Calu3 (cell line): ENCODE results near the gene ALX4. TPM values are rescaled to one million over a fixed set of nuclear protein-coding genes. Genes with fewer than 3 reads are reported as not detected.

Experiments
- BruUV-seq: library from RNA; stranded (reverse); fragments of 400-500 nt; replicated peaks from 2 replicates; lab custom pipeline; 2021; lab: Mats Ljungman, UMichigan
- CTCF ChIA-PET: fragments of 300-600 bp; sonication (Branson Sonifier 250); formaldehyde crosslinking; loops from one replicate; lab custom pipeline; 2022; ENCODE audit warnings: antibody characterized with exemption; lab: Charles Lee
- DNase-seq: peaks from one replicate; pipeline ENCODE4 v3.0.0; 2022
- H3K27ac Mint-ChIP-seq: one replicate; pipeline ENCODE4 v1.8.0; 2022; ENCODE audit warnings: mixed read lengths; ENCODE audit not compliant: unreplicated experiment
- H3K27me3 Mint-ChIP-seq: one replicate; pipeline ENCODE4 v1.8.0; 2022; ENCODE audit warnings: mixed read lengths; ENCODE audit not compliant: unreplicated experiment
- H3K36me3 Mint-ChIP-seq: one replicate; pipeline ENCODE4 v1.8.0; 2022; ENCODE audit warnings: mild to moderate bottlenecking, moderate library complexity, mixed read lengths; ENCODE audit not compliant: insufficient read depth, unreplicated experiment
- H3K4me1 Mint-ChIP-seq: one replicate; pipeline ENCODE4 v1.8.0; 2022; ENCODE audit warnings: mild to moderate bottlenecking, low read depth, mixed read lengths; ENCODE audit not compliant: unreplicated experiment
- H3K4me3 Mint-ChIP-seq: one replicate; pipeline ENCODE4 v1.8.0; 2022; ENCODE audit warnings: mild to moderate bottlenecking, low read depth, moderate library complexity, mixed read lengths; ENCODE audit not compliant: unreplicated experiment
- H3K9me3 Mint-ChIP-seq: one replicate; pipeline ENCODE4 v1.8.0; 2022; ENCODE audit warnings: low read depth, mixed read lengths; ENCODE audit not compliant: unreplicated experiment
- intact Hi-C: fragments of 100-400 bp; cut with micrococcal nuclease; formaldehyde crosslinking; loops from one replicate; pipeline ENCODE4 v1.10.0; 2022; ENCODE audit not compliant: unreplicated experiment
- total RNA-seq: library from RNA; stranded (reverse); gene quantifications from 2 replicates; pipeline ENCODE4 v1.2.3, GENCODE V29; 2022
- TF ChIP-seq, protein P1 (sequence below): fragments of 200-600 bp; IDR thresholded peaks from one replicate; pipeline ENCODE4 v1.8.0; 2022; ENCODE audit warnings: antibody characterized with exemption; ENCODE audit not compliant: unreplicated experiment

Gene ALX4
- total RNA-seq, 1 experiment from 2014 or later: not detected

- TF ChIP-seq, protein P1, sequence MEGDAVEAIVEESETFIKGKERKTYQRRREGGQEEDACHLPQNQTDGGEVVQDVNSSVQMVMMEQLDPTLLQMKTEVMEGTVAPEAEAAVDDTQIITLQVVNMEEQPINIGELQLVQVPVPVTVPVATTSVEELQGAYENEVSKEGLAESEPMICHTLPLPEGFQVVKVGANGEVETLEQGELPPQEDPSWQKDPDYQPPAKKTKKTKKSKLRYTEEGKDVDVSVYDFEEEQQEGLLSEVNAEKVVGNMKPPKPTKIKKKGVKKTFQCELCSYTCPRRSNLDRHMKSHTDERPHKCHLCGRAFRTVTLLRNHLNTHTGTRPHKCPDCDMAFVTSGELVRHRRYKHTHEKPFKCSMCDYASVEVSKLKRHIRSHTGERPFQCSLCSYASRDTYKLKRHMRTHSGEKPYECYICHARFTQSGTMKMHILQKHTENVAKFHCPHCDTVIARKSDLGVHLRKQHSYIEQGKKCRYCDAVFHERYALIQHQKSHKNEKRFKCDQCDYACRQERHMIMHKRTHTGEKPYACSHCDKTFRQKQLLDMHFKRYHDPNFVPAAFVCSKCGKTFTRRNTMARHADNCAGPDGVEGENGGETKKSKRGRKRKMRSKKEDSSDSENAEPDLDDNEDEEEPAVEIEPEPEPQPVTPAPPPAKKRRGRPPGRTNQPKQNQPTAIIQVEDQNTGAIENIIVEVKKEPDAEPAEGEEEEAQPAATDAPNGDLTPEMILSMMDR: no peak
- no peak overlapping the region for H3K4me3 Mint-ChIP-seq
- CTCF ChIA-PET: no interaction called here
- H3K27ac Mint-ChIP-seq: no peak overlapping the region
- H3K4me1 Mint-ChIP-seq: no peaks in the 10 kb centered on the region
- H3K36me3 Mint-ChIP-seq: no peaks in the 10 kb centered on the region
- H3K27me3 Mint-ChIP-seq: peaks cover 100% of the 10 kb centered on the region
- DNase-seq: no peak
- no peaks in the 10 kb centered on the region for H3K9me3 Mint-ChIP-seq
- intact Hi-C loops: no loop called here
- no TSS peak for BruUV-seq
Observed at GRCh38 chr11:44327730-44328129, 17.8 kb upstream of the ALX4 start.

GRCh38 chr11:44326615-44327475 lies 16.9 kb upstream of the ALX4 start:
- Mint-ChIP-seq H3K27ac (no peak overlapping the region), H3K27me3 (peaks cover 100% of the 10 kb centered on the region), H3K4me3 (no peak overlapping the region), H3K4me1 (no peaks in the 10 kb centered on the region), H3K36me3 (no peaks in the 10 kb centered on the region), H3K9me3 (no peaks in the 10 kb centered on the region)
- intact Hi-C loops: no loop called here
- TF ChIP-seq, protein P1: no peak
- CTCF ChIA-PET: no interaction called here
- DNase-seq: no peak
- no TSS peak for BruUV-seq

DNA sequence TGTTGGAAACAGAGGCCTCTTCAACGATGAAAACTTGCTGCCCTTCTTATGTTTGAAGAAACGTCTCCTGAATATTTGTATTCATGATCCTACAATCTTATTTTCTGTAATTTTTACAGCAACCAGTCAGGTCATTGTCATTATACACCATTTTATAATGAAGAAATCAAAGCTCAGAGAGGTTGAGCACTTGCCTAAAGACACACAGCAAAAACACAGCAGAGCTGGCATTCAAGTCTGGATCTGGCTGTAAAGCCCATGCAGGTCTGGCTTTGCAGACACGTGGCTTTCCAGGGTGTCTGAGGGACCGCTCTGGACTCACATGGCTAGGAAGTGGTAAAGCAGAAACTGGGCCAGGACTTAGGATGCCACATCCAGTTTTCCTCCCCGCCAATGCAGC lies 15.8 kb upstream of the ALX4 start:
- H3K27me3 Mint-ChIP-seq: peaks cover 100% of the 10 kb centered on the region
- TF ChIP-seq, protein P1: no peak
- no peak overlapping the region for H3K27ac Mint-ChIP-seq
- BruUV-seq: no TSS peak
- no peak for DNase-seq
- intact Hi-C loops: no loop called here
- CTCF ChIA-PET: no interaction called here
- H3K36me3 Mint-ChIP-seq: no peaks in the 10 kb centered on the region
- H3K4me3 Mint-ChIP-seq: no peak overlapping the region
- no peaks in the 10 kb centered on the region for H3K4me1 Mint-ChIP-seq
- no peaks in the 10 kb centered on the region for H3K9me3 Mint-ChIP-seq

DNA sequence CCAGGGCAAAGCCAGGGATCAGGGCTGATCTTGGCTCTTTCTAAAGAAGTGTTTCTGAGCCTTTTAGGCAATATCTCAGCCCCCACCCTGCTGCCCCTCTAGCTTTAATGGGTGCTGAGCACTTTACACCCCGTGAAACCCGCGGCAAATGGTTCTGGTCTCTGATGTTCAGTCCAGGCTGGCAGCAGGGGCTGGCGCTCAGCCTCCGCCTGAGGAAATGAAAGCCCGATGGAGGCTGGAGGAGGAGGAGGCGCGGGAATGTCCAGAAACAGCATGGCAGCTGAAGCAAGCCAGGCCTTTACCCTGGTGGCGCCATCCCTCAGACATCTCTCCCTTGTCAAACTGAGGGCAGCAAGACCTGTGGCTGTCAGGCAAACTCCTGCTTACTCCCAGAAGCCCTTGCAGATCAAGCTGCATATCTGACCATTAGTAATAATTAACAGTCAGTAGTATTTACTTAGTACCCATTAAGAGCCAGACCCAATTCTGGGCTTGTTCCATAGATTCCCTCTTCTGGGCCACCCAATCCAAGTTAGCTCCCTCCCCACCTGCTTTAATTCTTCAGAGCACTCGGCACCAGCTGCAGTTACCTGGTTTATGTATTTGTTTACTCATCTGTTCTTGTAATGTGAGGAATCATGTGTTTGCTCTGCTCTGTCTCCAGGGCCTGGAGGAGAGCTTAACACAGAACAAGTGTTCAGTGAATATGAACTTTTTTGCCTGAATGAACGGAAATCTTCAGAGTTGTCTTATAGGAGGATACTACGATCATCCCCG lies 15.0 kb upstream of the ALX4 start:
- Mint-ChIP-seq H3K4me3 (no peak overlapping the region), H3K36me3 (no peaks in the 10 kb centered on the region), H3K9me3 (no peaks in the 10 kb centered on the region), H3K4me1 (no peaks in the 10 kb centered on the region), H3K27me3 (peaks cover 100% of the 10 kb centered on the region), H3K27ac (no peak overlapping the region)
- intact Hi-C loops: no loop called here
- no TSS peak for BruUV-seq
- DNase-seq: no peak
- TF ChIP-seq, protein P1: no peak
- CTCF ChIA-PET: interaction anchor here (0.7 kb wide), 1 partner anchor 198 kb away, joined by 7 read pairs; no protein-coding TSS in a partner anchor
